Heart right ventricle (tissue), 16 donors: Measurements from ENCODE around the gene CBFB. TPM values are rescaled to one million over a fixed set of nuclear protein-coding genes. Genes with fewer than 3 reads are reported as not detected.
A peak's percentile ranks its signal among the peaks of the same experiment; 100 is the strongest.

ENCODE experiments used
- ATAC-seq, 8 donors: fragments of 200-7000 bp; cut with Tn5 transposase; one replicate each; pipeline ENCODE4 v1.9.1; 2020; ENCODE audit warnings: mild to moderate bottlenecking in 8 of 8, moderate library complexity in 8 of 8, moderate number of reproducible peaks in 1 of 8
- DNase-seq, 2 donors: peaks; one replicate each; pipeline ENCODE4 v3.0.0-alpha.2; 2020
- H3K27ac ChIP-seq, 10 donors: fragments of 200-600 bp; sonication (generic) in 2 of 10; one replicate each; pipeline versions ENCODE4 v1.5.0 to v1.8.0; 2020 to 2022; ENCODE audit warnings: mild to moderate bottlenecking in 3 of 10
- H3K27me3 ChIP-seq, 7 donors: fragments of 200-600 bp; one replicate each; pipeline ENCODE4 v1.8.0; 2021 to 2022; ENCODE audit warnings: mild to moderate bottlenecking in 2 of 7
- H3K36me3 ChIP-seq, 9 donors: fragments of 200-600 bp; sonication (generic) in 1 of 9; one replicate each; pipeline versions ENCODE4 v1.5.0 to v1.8.0; 2020 to 2022; ENCODE audit warnings: mild to moderate bottlenecking in 2 of 9
- H3K4me1 ChIP-seq, 9 donors: fragments of 200-600 bp; sonication (generic) in 1 of 9; one replicate each; pipeline versions ENCODE4 v1.5.0 to v1.8.0; 2020 to 2022; ENCODE audit warnings: mild to moderate bottlenecking in 4 of 9
- H3K4me3 ChIP-seq, 10 donors: fragments of 200-600 bp; sonication (generic) in 2 of 10; one replicate each; pipeline versions ENCODE4 v1.5.0 to v1.8.0; 2020 to 2022; ENCODE audit warnings: mild to moderate bottlenecking in 7 of 10, moderate library complexity in 2 of 10
- H3K9me3 ChIP-seq, 11 donors: fragments of 200-600 bp in 10 of 11; sonication (generic) in 2 of 11; one replicate each; pipeline versions ENCODE4 v1.5.0 to v1.8.0; 2013 to 2022; ENCODE audit warnings: mild to moderate bottlenecking in 2 of 11, control low read depth in 1 of 11, moderate library complexity in 1 of 11
- WGBS, 2 donors: extraction: QIAGEN DNeasy Blood & Tissue Kit; methylation state at CpG; one replicate each; pipeline ENCODE4 v1.1.7; 2013; ENCODE audit warnings: inconsistent platforms in 1 of 2; 5-methylcytosine and 5-hydroxymethylcytosine counted together
- intact Hi-C, 10 donors: fragments of 100-400 bp; cut with DNase I; formaldehyde crosslinking; loops; one replicate each; pipeline versions ENCODE4 v1.11.1 to v1.14.2; 2022
- polyA plus RNA-seq, 2 donors: library from polyadenylated mRNA; stranded (reverse); fragments of 200-250 nt; gene quantifications; one replicate each; pipeline ENCODE4 v1.2.3, GENCODE V29; 2013
- total RNA-seq, 10 donors: library from RNA; stranded (reverse); fragmentation: NEBNext Ultra II Directional in 3 of 10; extraction: Animal tissue kit (Norgen Biotek cat#: 25700) in 3 of 10; gene quantifications; one replicate each; pipeline versions ENCODE4 v1.2.1 to v1.2.4, GENCODE V29; 2021 to 2023
- TF ChIP-seq, protein P1 (sequence below), 9 donors: fragments of 200-600 bp; sonication (generic) in 2 of 9; IDR thresholded peaks; one replicate each; pipeline versions ENCODE4 v1.5.0 to v1.8.0; 2021 to 2022; ENCODE audit warnings: antibody characterized with exemption in 9 of 9, mild to moderate bottlenecking in 5 of 9, moderate library complexity in 1 of 9
- donor health status: Arrhythmogenic right ventricular cardiomyopathy.
- donor health status: ischemic (EF 13 %, LVEDD 7.1; RV severe dilation, severe dysfunction).
- donor health status: healthy with polysubstance abuse.
- donor health status: DM: no; HTN: yes; CAD: no.
- donor health status: DM: no; HTN: no; CAD: no.
- donor health status: ischemic (EF 25% LVEDD 6.9; RV normal size, moderate dysfunction).
- donor health status: ischemic (EF 25% LVEDD 5.7; RV mildly dilated, moderate dysfunction).
- donor health status: healthy.
- donor health status: DM: yes; HTN: yes; CAD: no.
- donor health status: Ischemic cardiomyopathy.
- donor health status: ischemic (EF 35%, LVEDD 5.7; RV mildly dilated, moderate dysfunction).
- donor health status: nonischemic (EF 11% LVEDD 7.7; RV severe dilation, severe dysfunction).
- donor health status: DM: yes; HTN: yes; CAD: no.
- donor health status: PGD.
- donor health status: ischemic (EF 29% LVEDD 5.4; RV normal size, mild dysfunction).
- donor health status: nonischemic (EF 23%, LVEDD 6.1; RV moderate dilation, normal function).

CBFB gene
- total and polyA plus RNA-seq, 12 donors = 17.6 to 36.4 (median 29.0) TPM

DNA sequence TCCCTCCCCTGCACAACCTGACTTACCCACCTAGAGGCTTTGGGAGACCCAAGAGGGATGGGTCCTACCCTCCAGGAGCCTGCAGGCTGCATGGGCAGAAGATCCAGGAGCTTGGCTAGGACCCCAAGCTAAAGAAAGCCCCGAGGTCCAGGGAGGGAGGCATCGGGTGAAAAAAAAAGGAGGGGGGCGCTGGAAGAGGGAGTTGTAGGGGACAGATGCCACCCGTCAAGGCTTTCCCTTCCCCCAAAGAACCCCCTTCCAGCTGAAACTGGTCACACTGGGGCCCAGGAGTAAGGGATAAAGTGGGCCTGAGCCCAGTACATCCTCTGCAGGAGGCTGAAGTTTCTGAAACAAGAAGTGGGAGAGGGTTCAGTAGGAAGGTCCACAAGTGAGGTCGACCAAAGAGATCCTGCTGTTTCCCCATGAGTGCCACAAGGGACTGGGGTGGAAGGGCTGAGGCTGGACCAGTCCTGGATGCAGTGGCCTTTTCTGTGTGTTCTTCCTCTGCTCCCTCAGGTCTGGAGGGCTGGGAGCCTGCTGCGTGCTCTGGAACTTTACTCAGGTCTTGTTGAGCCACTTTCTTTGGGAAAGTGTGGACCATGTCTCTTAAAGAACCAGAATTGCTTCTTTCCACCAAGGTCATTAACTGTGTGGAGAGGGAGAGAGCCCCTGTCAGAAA lies 14.2 kb upstream of the CBFB start:
- Histone ChIP-seq H3K4me1 (peaks cover 6 to 25% (median 17%) of the 10 kb centered on the region in 9 donors), H3K27me3 (peaks cover 0 to 34% (median 0%) of the 10 kb centered on the region in 7 donors), H3K4me3 (peak overlapping the region in 9 of 10 donors; percentile 37 to 63 (median 57)), H3K27ac (peak overlapping the region in 9 of 10 donors; percentile 47 to 82 (median 75)), H3K36me3 (no peaks in the 10 kb centered on the region), H3K9me3 (no peaks in the 10 kb centered on the region)
- intact Hi-C loops = loop anchor here in 2 of 10 donors (2.0 to 10.0 kb wide), 3 partner anchors 14 to 143 kb away; partner anchors contain the start of genes FBXL8 (in 2 of the 2), TRADD (in 2 of the 2), B3GNT9 (in 1 of the 2) and CBFB (in 1 of the 2)
- WGBS, 2 donors = 50 to 64% methylated on average over 6 of the region's 6 CpGs
- TF ChIP-seq, protein P1, sequence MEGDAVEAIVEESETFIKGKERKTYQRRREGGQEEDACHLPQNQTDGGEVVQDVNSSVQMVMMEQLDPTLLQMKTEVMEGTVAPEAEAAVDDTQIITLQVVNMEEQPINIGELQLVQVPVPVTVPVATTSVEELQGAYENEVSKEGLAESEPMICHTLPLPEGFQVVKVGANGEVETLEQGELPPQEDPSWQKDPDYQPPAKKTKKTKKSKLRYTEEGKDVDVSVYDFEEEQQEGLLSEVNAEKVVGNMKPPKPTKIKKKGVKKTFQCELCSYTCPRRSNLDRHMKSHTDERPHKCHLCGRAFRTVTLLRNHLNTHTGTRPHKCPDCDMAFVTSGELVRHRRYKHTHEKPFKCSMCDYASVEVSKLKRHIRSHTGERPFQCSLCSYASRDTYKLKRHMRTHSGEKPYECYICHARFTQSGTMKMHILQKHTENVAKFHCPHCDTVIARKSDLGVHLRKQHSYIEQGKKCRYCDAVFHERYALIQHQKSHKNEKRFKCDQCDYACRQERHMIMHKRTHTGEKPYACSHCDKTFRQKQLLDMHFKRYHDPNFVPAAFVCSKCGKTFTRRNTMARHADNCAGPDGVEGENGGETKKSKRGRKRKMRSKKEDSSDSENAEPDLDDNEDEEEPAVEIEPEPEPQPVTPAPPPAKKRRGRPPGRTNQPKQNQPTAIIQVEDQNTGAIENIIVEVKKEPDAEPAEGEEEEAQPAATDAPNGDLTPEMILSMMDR (IDR thresholded peaks at IDR 0.05) = no peak
- DNase-seq = no peak
- ATAC-seq = peak in 2 of 8 donors; percentile 7 to 13

DNA sequence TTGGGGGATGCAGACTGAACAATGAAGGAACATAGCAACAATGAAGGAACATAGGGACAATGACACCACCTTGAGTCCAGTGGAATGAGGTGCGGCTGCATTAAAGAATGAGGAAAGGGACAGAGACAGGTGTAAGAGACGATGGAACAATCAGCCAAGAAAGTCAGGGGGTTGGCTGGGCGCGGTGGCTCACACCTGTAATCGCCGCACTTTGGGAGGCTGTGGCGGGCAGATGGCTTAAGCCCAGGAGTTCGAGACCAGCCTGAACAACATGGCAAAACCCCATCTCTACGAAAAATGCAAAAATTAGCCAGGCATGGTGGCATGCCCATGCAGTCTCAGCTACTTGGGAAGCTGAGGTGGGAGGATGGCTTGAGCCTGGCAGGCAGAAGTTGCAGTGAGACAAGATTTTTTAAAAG lies 13.6 kb upstream of the CBFB start:
- Histone ChIP-seq H3K4me3 (no peak overlapping the region), H3K4me1 (peaks cover 6 to 25% (median 17%) of the 10 kb centered on the region in 9 donors), H3K27ac (no peak overlapping the region), H3K36me3 (no peaks in the 10 kb centered on the region), H3K9me3 (no peaks in the 10 kb centered on the region), H3K27me3 (peaks cover 0 to 34% (median 0%) of the 10 kb centered on the region in 7 donors)
- DNase-seq (no peak), ATAC-seq (no peak)
- intact Hi-C loops = loop anchor here in 2 of 10 donors (2.0 to 10.0 kb wide), 2 partner anchors 13 to 139 kb away; partner anchors contain the start of genes B3GNT9 (in 1 of the 2), CBFB (in 1 of the 2), FBXL8 (in 1 of the 2) and TRADD (in 1 of the 2)
- TF ChIP-seq, protein P1 (IDR thresholded peaks at IDR 0.05) = no peak
- WGBS, 2 donors = 97 to 98% methylated on average over 9 of the region's 9 CpGs

GRCh38 chr16:67016143-67016542 lies 12.8 kb upstream of the CBFB start:
- no peak overlapping the region for H3K27ac ChIP-seq
- no peak for DNase-seq
- ATAC-seq = no peak
- intact Hi-C loops = loop anchor here in 1 of 10 donors (10.0 kb wide), 1 partner anchor 139 kb away; the partner anchor contains the start of genes B3GNT9, FBXL8 and TRADD
- TF ChIP-seq, protein P1 (IDR thresholded peaks at IDR 0.05) = no peak
- H3K27me3 ChIP-seq = peaks cover 0 to 34% (median 0%) of the 10 kb centered on the region in 7 donors
- no peaks in the 10 kb centered on the region for H3K9me3 ChIP-seq
- H3K4me1 ChIP-seq = peaks cover 6 to 25% (median 17%) of the 10 kb centered on the region in 9 donors
- no peaks in the 10 kb centered on the region for H3K36me3 ChIP-seq
- no peak overlapping the region for H3K4me3 ChIP-seq

DNA sequence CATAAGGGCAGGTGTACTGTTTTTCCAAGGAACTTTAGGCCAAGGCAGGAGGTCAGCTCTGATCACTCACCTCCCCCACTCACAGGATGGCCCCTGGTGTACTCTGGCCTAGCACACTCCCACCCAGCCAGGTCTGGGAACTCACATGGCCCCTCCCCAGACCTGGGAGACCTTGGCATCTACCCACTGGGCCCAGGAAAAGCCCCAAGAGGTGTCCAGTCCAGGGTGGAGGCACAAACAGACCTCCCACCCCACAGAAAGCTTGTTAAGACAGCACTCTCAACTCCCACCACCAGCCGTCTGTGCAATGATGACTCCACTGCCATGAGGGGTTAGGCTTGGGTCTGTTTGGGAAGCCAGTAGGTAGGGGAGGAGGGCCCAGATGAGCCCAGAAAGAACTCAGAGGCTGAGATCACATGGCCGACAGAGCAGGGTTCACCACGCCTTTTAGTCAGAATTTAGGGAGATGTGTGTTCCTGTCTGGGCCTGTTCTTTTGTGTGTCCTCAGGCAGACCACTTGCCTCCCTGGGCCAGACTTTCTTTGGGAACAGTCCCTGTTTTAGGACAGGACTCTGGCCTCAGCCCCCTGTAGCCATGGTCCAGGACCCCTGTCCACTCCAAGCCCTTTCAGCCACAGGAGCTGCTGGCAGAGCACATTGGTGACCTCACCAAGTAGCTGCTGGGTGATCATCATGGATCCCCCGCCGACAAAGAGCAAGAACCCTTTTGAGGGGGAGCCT lies 12.1 kb upstream of the CBFB start:
- Histone ChIP-seq H3K27ac (no peak overlapping the region), H3K4me3 (no peak overlapping the region), H3K9me3 (no peaks in the 10 kb centered on the region), H3K4me1 (peaks cover 6 to 25% (median 17%) of the 10 kb centered on the region in 9 donors), H3K27me3 (peaks cover 0 to 34% (median 0%) of the 10 kb centered on the region in 7 donors), H3K36me3 (no peaks in the 10 kb centered on the region)
- ATAC-seq (no peak), DNase-seq (no peak)
- 76 to 80% methylated on average over 5 of the region's 5 CpGs for WGBS, 2 donors
- intact Hi-C loops = loop anchor here in 1 of 10 donors (10.0 kb wide), 1 partner anchor 138 kb away; the partner anchor contains the start of genes B3GNT9, FBXL8 and TRADD
- TF ChIP-seq, protein P1 (IDR thresholded peaks at IDR 0.05) = no peak
